SHP77 treated with DMSO at 0.1 percent for 48 hours (cell line): Measurements from ENCODE around the gene MLLT10.

Experiments used
- DNase-seq: peaks from one replicate; lab custom pipeline; 2025; lab: John Stamatoyannopoulos, UW

The MLLT10 gene

DNA sequence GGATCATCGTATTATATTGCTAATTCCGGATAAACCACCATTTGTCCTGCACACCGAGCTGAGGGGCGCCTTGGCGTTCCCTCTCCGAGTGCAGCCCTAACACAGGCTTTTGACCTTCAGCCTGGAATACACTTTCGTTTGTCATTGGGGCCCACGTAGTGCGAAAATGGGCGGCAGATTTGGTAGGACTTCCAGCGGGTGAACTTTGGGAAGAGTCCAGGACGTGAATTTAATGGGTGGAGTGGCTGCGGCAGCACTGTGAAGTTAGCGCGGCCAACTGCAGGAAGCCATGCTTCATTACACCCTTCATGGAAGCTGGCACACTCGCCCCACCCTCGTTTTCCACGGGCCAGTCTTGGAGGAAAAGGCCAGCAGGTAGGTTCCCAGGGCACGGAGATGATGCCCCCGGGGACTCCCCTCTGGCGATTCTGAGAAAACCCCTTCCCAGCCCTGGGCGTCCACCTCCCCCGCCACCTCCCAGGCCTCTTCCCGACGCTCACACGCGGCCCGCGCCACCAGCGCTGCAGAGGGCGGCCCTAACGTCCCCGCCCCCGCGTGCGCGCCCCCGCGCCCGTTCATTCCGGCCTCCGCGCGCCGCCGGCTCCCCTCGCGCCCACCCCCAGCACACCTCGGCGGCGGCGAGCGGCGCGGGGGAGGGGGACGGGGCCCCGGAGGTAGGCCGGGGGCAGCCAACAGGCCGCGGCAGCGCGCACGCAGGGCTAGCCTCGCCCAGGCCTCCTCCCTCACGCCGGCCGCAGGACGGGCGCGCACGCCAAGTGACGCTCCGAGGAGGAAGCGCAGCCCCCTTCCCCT is at the start of gene MLLT10:
MLLT10 (plus strand) TSS at position 766 of the 813 bp plus-strand sequence. CDS start 413 bp downstream, outside the sequence.
- DNase-seq: peak; percentile 85

DNA sequence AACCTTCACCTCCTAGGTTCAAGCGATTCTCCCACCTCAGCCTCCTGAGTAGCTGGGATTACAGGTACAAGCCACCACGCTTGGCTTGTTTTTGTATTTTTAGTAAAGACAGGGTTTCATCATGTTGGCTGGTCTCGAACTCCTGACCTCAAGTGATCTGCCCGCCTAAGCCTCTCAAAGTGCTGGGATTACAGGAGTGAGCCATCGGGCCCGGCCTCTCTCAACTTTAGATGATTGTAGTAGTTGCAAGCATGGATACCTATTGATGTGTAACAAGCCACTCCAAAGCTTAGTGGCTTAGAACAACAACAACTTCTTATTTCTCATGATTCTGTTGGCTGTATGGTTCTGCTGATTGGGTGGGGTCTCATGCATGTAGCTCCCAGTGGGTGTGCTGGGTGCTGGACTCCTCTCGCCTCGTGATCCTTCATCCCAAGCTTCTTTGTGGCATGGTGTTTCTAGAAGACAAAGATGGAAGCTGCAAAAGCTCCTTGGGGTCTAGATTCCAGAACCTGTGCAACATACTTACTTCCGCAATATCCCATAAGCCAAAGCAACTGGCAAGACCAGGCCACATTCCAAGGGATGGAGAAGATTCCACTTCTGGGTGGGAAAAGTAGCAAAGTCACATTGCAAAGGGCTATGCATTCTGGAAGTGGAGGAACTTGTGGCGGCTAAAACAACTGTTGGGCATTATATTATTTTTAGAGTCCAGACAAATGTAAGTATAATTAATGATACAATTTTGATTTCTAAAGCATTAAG is 46.4 kb upstream of the MLLT10 start:
- DNase-seq: no peak

DNA sequence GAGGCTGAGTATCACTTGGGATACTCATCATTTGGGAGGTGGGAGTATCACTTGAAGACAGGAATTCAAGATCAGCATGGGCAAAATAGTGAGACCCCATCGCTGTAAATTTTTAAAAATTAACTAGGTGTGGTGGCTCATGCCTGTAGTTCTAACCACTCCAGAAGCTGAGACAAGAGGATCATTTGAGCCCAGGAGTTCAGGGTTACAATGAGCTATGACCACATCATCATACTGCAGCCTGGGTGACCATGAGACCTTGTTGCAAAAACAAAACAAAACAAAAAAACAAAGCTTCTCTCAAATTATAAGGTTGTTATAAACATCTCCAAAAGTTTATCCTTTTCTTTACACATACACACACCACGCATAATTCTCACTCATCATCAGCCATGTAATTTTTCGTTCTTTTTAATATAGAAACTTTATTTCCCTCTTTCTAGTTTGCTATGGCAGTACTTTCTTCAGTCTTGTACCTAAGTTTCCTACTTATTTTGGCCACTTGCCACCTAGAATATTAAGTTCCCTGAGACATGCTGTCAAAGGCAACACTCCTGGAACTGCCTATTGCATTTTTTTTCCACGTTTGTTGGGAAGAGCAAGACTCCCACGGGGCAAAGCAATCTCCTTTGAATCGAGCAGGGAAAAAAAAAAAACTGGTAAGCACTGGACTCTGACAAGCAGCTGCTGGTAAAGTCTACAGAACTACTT is 45.6 kb upstream of the MLLT10 start:
- DNase-seq: no peak

DNA sequence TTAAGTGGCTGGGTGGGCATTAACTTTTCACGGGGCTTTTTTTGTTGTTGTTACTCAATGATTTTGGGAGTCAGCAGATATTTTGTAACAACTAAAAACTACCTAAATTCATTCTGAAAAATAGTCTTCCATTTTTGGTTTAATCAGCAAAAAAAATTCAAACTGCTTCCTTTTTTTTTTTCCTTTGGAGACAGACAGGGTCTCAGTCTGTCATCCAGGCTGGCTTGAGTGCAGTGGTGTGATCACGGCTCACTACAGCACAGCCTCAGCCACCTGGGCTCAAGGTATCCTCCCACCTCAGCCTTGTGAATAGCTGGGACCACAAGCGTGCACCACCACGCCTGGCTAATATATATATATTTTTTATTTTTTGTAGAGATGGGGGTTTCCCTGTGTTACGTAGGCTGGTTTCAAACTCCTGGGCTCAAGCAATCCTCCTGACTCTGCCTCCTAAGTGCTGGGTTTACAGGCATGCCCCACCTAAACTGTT is 45.0 kb upstream of the MLLT10 start:
- DNase-seq: no peak

DNA sequence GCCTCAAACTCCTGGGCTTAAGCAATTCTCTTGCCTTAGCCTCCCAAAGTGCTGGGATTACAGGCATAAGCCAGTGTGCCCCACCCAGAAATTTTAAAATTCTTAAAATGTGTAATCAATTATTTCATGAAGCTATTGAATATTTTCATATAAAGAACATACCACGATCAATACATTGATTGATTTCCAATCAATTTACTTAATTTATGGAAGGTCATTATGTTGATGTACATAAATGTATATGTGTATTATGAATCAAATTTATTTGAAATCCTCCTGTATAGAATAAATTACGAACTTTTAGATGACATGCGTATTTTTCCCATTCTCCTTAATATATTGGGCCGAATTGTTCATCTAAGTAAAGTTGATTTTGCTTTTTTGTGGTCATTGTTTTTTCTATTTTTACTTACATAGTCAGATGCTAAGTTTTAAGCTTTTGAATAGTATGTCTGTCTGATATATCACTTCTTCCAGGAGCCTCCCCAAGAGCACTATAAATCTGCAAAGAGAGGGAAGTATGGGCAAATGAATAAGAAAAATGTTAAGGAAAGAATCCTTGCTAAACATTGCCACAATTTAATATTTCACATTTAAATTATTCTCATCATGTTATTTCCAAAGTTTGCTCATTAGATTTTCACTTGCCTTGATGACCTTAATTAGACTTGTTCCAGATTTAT is 43.9 kb upstream of the MLLT10 start:
- DNase-seq: no peak

DNA sequence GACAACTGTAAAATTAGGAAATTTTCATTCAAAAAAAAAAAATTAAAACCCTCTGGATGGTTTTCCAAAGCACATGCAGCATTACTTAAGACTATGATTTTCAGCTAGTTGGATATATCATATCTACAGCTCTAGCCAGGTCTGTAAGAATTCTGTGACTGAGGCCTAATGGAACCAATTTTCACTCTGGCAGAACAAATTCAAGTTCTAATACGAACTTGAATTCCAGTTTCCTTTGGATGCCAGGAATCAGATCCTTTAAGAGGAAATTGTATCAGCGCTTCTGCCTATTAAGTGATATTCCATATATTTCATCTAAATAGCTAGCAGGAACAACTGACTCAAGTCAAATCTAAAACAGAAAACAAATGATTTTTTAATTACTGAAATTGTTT is 43.3 kb upstream of the MLLT10 start:
- no peak for DNase-seq

DNA sequence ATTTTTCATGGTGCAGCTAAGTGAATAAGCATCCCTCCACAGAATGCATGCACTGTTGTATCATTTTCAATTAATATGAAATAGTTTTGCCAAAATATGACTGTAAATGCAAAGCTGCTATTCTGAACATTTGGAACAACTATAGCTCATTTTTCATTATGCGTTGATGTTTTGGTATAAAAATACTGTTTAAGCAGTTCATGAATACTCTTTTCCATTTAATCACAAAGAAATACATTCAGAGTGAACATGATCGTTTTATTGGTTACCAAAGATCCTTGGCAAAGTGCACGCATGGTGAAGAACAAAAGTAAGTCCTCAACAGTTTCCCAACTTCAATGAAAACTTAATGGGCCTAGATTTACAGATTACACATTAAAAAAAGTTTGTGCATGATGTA is 41.6 kb upstream of the MLLT10 start:
- no peak for DNase-seq

DNA sequence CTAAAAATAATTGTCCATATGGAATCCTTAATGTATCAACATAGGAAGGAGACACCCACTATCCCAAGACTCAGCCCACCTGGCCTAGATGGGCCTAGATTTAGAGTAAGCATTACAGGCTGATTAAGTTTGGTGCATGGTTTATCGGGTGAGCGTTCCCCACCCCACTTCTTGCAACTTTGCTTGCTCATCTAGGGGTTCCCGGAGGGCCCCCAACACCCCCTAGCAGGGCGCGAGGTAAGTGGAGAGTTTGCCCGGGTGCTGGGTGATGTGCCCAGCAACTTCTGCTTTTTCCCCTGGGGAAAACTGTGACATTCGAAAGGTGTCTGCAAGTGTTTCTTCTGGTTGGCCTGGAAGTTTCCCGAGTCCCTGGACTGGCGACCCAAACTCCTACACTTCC is 40.2 kb upstream of the MLLT10 start:
- no peak for DNase-seq

DNA sequence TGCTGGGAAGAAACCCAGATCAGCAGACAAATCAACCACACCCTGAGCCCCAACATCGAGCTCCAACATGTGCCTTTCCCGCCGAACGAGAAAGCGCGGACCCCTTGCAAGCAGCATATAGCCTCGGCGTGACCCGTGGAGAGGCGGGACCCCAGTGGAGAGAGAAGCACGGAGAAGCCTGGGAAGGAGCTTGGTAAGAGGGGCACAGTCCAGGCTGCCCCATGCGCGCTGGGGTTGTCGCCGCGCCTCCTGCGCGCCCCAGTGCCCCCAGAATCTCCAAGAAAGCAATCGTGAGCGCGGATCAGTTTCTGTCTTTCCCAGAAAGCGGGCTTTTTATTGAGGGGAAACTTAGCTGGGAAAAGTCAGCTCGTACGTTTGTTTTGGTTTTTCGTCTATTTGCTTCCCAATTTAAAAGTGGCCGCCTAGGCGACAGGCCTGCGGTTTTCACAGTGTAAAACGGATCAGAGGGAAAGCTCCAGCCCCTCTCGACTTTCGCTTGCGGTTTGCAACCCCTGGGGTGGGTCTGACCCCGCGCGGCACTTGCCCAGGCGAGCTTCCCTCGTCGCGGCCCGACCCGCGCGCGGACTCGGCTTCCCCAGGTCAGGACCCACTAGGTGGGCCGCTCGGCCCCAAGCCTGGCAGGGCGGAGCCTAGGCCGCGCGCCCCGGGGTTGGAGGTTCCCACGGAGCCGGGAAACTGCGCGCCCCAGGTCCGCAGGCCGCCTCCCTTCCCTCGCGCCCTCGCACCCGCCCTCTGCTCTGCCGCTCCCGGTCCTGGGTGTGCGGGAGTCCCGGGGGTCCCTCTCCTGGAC is 39.6 kb upstream of the MLLT10 start:
- no peak for DNase-seq

DNA sequence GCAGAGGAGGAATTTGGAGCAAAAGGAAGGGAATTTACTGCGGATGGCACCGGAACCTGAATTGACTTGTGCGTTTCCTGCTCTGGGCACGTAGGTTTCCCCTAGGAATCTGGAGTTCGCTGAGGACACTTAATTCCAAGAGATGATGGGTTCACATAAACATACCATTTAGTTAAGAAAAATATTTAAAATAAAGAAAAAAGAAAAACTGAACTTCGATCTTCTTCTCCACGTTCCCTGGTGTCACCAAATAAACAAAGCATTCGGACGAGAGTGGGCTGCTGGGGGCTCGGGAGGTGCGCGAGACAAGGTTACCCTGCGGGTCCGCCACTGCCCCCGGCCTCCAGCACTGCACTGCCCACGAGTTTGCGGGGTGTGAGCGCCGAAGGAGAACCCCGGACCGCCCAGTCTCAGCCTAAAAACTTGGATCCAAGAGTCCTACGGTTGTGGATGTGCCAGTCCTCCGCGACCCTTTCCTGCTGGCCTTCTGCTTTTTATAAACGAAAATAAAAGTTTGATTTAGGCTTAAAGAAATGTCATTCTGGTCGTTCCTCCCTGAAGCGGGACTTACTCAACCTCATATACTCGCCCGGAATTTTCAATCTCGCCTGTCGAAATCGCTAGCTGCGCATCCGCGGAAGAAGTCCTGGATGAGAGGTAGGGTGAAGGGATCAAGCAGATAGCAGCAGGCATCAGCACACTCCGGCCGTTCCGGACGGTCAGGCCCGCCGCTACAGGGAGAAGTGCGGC is 38.9 kb upstream of the MLLT10 start:
- DNase-seq: no peak

DNA sequence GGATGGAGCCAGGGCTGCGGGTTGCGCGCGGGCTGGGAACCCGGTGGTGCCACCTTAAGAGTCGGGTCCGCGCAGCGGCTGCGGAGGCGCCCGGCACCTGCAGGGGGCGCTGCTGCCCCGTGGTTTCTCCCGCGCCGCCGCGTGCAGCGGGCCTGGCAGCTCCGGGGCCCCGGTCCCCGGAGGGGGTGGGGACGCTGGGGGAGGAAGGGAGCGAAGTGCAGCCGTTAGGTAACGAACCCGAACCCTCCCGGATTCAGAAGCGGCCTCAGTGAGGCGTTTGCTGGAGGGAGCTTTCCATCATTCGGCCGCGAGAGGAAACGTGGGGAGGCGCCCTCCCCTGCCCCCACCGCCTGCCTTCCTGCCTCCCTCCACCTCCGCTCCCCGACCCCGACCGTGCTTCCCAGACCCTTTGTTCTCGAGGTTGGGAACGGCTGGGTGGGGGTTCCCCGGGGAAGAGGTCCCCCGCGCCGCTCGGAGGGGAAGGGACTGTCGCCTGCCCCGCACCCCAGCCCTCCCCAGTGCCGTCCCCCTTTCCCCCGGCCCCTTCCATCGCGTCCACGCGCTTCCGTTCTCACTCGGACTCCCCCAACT is 38.2 kb upstream of the MLLT10 start:
- DNase-seq: peak; percentile 62

DNA sequence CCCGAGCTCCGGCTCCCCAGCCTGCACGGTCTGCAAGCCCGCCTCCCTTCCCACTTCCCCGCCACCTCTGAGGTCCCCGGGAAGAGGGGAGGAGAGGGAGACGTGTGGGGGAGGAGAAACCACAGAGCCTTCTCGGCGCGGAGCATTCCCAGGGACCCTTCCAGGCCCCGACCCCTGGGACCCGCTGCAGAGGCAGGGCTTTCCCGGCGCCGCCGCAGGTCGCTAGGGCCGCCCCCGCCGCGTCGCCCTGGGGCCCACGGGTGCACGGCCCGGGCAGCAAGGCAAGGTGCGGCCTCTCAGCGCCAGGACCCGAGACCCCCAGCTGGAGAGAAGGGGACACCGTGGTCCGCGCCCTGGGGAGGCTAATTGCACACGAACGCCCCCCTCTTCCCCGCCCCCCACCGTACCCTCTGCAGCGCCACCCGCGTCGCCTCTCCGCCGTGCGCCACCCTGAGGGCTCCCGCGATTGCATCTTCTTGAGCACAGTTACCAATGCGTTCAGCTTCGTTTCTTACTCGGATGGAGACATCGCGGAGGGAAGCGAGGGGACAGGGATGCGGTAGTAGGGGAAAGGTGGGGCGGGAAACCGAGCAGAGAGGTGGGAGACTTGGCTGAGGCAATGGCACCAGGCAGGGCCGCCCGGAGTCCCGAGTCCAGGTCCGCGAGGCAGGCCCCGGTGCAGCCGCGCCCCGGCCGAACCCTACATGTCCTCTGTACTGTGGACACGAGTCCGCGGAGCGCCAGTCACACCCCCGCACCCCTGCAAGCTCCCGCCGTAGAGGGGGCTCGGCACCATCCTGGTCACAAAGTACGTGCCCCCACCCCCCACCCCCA is 37.5 kb upstream of the MLLT10 start:
- peak; percentile 22 for DNase-seq

DNA sequence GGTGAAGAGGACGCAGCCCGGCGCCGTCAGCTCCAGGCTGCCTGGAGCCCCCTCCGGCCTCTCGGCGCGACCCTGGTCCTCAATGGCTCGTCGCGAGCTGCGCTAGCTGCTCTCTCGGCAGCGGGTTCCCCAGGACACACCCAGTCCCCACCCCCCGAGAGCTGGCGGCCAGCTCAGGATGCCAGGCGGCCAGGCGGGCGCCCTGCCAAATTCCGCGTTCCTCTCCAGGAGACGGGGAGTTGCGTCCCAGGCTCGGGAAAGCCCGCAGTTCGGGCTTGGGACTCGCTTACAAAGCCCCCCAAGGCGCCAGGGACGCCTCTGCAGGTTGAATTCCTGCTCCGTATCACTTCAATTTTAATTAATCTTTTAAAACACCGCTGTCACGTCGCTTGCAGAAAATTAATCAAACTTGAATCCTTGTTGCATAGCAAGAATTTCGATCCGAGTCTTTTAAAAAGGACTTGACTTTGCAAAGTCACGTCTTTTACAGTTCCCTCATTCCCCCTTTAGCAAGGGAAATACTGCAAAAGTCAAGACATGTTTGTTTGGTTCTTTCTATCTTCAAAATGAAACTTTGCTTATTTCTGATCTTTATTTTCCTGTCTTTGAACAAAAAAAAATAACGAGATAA is 36.7 kb upstream of the MLLT10 start:
- peak; percentile 75 for DNase-seq

DNA sequence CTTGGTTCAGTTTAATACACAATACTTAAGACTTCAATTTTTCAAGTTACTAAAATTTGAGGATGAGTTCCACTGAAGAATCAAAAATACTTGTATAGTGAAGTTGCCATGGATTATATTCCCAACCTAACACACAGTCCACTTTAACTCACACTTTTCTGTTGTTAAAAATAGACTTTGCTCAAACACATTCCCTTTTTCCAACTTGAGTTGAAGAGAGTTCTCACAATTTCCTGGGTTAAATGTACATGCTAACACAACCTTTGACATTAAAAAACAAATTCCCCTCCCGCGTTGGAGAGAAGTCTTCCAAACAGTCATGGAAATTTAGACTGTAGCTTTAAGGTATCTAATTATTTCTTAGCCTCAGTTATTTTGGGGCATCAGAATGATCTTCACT is 35.7 kb upstream of the MLLT10 start:
- no peak for DNase-seq

DNA sequence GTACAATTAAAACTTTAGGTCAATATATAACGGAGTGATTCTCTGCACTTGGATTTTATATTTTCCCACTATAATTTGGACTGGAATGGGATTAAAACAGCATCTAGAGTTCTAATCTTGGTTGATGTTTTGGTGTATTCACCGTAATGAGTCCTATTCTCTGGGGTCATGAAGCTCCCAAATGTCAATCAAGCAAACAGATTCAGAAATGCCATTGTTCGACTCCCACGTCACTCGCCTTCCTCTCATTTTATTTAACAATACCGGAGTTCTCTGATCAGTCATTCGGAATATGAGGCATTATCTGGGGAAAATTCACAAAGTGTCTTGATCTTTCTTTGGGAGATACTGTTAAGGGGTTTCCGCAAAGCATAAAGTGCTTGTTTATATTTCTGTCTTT is 35.0 kb upstream of the MLLT10 start:
- no peak for DNase-seq

DNA sequence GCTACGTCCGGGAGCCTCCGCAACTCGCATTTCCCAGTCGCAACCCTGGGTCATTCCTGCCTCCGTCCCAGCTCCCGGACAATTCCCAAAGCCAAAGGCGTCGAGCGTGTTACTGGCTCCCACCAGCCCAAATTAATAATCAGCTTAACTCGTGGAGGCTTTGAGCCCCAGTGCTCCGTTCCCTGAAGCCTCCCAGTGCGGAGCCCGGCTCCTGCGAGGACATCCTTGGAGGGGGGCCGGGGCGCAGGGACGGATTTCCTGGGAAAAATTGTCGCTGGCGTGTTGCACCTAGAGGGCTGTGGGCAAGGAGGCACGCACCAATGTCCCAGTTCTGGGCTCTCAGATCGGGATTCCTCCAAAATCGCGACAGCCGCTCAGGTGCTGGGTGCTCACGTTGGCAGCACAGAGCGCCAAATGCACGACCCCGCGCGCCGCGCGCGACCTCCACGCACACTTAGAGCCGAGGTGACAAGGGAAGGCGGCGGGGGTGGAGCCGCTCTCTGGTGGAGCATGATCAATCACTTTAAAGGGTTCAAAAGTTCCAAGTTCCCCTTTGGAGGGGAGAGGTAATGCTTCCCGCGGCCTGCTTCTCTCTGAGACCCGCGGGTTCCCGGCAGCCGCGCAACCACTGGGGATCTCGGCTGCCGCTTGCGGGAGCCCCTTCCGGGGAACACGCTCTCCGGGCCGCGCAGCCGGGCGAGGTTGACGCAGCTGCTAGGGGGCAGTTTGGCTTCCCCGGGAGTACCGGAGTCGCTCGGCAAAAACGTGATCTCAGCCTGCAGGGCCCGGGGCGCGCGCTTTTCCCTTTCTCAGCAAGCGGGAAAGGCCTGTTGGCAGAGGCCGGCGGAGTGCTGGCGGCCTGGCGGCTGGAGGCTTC is 34.1 kb upstream of the MLLT10 start:
- no peak for DNase-seq

DNA sequence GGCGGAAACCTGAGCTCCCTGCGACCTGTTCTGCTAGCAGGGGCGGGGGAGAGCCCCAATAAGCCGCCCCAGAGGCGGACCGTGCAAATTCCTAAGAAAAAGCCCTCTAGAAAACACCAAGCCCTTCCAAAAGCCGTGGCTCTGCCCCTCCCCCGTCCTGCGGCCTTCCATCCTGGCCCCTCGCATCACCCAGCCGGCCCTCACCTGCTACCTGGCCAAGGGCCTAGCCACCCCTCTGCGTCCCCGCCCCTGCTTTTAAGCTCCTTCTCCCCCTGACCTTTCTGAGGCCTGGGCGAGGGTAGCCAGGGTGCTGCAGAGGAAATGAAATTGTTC is 33.5 kb upstream of the MLLT10 start:
- DNase-seq: no peak

DNA sequence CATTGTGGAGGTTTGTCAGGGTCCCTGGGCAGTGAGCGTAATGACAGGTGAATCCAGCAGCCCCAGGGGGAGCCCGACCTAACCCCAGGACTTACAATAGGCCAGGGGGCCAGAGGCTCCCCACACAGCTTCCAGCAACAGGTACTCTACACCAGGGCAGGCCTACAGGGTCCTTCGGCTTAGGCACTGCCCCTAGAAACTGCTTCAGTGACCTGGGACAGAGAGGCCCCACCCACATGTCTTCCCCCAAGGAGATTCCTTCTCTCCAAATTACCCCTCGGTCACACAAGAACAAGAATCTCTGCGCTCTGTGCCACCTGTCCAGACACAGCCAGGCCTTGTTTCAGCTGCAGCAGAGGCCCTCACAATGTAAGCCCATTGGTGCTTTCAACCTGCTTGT is 32.9 kb upstream of the MLLT10 start:
- DNase-seq: no peak
